GM19452 (cell line): Measurements from ENCODE around the gene PDE9A.
"Not testable (repeated sequence)": the region's sequence is repeated elsewhere in the genome, so short reads cannot be mapped to it uniquely, and the experiment has no call there.

ENCODE experiments used
- ATAC-seq: cut with Tn5 transposase; IDR thresholded peaks from one replicate; pipeline ENCODE4 v1.9.1; 2021; ENCODE audit not compliant: unreplicated experiment

PDE9A gene

DNA sequence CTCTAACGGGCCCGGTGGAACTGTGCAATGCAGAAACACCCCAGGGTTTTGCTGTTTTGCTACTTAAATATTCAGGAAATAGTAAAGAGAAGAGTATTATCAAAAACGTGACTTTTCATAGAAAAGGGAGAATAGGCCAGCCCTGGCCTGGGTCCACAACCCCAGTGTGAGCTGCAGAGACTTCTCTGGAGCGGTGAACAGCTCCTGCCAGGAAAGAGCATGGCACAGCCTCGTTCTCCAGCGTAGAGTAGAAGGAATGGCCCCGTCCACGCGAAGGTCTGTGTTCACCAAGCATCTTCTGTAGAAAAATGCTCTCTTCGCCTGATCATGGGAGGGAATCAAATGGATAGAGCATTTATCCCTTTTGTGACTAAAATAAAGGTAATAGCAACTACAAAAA lies 51.4 kb downstream of the PDE9A start:
- ATAC-seq = no peak

DNA sequence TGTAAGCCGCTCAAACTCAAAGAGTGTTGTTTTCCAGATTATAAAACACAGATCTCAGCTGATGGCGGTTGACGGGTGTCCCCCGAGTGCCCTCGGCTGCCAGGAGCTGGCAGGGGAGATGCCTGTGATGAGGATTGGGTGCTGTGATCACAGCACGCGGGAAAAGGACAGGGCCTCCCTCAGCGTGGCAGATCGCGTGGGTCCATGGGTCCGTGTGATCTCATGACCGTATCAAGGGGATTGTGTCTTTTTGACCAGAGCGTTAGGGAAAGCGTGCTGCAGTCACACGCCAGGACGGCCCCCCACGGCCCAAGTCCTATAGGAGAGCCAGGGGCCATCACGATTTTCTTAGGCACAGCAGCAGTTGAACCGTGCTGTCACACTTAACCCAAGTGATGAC lies 51.9 kb downstream of the PDE9A start:
- no peak for ATAC-seq

DNA sequence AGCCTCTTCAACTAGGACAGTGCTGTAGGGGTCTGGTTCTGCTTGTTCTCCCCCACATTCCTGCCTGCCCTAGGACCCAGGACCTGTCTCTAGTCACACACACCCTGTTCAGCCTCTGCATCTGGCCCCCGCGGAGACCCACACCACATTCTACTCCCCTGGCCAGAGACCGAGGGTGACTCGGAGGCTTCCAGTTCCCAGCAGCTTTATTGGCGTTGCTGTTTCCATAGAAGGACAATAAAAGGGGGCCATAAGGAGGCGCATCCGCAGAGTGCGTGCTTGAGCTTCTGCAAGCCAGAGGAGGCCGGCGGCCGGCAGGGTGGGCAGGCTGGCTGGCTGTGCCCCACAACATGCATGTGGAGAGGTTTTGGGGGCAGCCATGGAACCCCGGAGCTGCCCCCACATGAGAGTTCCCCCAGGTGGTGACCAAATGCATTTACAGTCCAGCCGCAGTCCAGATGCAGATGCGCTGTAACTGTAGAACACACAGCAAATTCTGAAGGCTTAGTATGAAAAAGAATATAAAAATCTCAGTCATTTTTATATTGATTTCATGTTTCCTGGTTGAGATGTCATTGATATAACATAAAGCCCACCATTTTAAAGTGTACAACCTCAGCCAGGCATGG lies 52.4 kb downstream of the PDE9A start:
- ATAC-seq = no peak

DNA sequence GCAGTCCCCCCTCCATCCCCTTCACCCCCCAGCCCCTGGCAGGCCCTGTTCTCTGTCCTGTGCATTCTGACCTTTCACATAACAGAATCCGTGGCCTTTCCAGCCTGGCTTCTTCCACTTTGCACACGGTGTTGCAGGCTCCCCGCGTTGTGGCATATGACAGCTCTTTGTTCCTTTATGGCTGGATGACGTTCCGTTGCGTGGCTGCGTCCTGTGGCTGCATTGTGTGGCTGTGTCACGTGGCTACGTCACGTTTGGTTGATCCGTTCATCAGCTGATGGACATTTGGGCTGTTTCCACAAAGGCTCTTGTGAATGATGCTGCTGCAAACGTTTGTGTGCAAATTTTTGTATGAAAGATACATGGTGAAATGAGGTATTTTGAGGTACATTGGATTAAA lies 53.3 kb downstream of the PDE9A start:
- ATAC-seq = no peak

DNA sequence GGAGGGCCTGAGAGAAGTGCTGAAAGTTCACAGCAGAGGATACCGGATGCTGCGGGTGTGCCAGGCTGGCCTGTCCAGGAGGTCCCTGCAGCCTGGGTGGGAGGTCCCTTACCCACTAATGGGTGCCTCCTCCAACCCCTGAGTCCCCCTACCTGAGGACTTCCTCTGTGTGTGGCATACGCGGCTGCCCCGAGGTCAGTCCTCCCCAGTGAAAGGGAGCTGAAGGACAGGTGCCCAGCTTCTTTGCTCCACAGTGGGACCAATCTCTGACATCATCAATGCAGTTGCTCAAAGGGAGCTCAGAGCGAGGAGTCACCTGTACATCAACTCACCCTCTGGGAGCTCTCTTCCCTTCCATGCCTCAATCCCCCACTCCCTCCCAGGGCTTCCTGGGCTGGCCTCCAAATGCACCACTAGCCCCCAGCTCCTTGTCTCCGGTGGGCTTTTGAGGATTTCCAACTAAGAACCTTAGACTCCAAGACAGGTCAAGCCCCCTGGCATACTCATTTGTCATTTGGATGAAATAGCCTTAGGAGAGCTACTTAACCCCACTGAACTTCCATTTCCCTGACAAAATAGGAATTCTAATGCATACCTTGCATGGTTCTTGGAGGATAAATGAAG lies 53.9 kb downstream of the PDE9A start:
- ATAC-seq = no peak

DNA sequence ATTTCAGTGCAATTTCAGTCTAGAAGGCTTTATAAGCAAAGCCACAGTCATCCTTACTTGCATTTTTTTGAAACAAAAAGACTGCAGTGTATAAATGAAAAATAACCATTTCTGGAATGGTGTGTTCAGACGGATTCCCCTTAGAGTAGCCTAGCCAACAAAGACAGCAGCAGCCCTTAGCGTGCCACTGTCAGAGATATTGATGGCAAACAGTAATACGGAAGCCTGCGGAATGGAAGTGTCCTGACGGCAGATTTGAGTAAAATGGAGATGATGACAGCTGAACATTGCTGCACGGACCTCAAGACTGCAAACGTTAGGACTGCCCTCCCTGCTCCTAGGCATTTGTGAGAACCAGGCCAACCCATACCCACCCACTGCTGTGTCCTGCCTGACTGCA lies 54.7 kb downstream of the PDE9A start:
- ATAC-seq = no peak

DNA sequence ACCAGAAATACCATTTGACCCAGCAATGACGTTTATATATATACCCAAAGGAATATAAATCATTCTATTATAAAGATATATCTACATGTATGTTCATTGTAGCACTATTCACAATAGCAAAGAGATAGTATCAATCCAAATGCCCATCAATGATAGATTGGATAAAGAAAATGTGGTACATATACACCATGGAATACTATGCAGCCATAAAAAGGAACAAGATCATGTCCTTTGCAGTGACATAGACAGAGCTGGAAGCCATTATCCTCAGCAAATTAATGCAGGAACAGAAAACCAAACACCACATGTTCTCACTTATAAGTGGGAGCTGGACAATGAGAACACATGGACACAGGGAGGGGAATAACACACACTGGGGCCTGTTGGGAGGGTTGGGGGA lies 55.5 kb downstream of the PDE9A start:
- ATAC-seq = not testable (repeated sequence)

DNA sequence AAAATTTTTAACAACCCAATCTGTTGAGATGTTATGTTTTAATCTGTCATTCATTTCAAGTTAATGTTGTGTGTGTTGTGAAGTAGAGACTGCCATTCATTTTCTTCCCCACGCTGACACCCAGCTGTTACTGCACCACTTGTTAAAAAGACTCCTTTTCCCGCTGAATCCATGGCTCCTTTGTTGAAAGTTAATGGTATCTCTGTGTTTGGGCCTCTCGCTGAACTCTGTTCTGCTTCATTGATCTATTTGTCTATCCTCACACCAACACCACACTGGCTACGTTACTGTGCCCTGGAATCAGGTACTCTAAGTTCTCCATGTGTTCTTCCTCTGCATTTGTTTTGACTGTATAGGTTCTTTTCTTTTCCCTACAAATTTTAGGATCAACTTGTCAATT lies 58.2 kb downstream of the PDE9A start:
- ATAC-seq = no peak

DNA sequence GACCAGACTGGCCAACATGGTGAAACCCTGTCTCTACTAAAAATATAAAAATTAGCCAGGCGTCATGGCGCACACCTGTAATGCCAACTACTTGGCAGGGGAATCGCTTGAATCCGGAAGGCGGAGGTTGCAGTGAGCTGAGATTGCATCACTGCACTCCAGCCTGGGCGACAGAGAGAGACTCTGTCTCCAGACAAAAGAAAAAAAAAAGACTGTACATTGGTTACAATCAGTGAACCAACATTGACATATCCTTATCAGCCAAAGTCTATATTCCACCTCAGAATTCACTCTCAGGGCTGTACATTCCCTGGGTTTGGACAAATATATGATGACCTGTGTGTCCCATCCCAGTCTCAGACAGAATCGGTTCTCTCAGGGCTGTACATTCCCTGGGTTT lies 62.0 kb downstream of the PDE9A start:
- ATAC-seq = not testable (repeated sequence)

DNA sequence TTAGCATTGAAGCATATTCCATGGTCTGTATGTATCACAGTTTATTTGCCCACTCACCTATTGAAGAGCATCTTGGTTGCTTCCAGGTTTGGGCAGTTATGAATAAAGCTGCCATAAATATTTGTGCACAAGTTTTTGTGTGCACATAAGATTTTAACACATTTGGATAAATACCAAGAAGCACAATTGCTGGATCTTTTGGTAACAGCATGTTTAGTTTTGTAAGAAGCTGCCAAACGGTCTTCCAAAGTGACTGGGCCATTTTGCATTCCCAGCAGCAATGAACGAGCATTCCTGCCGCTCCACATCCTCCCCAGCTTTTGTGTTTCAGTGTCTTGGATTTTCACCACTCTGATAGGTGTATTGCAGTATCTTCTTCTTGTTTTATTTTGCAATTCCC lies 62.7 kb downstream of the PDE9A start:
- ATAC-seq = no peak

DNA sequence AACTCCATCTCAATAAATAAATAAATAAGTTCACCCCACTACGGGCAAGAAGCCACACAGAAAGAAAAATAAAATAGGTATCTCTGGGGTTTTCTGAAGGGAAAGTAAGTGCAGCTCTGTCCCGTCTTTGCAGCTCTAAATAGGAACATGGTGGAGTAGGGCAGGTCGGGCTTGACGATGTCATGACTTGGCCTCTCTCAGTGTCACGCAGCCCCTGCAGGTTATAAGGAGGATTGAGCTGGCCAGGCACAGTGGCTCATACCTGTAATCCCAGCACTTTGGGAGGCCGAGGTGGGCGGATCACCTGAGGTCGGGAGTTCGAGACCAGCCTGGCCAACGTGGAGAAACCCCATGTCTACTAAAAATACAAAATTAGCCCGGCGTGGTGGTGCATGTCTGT lies 67.1 kb downstream of the PDE9A start:
- ATAC-seq = not testable (repeated sequence)

DNA sequence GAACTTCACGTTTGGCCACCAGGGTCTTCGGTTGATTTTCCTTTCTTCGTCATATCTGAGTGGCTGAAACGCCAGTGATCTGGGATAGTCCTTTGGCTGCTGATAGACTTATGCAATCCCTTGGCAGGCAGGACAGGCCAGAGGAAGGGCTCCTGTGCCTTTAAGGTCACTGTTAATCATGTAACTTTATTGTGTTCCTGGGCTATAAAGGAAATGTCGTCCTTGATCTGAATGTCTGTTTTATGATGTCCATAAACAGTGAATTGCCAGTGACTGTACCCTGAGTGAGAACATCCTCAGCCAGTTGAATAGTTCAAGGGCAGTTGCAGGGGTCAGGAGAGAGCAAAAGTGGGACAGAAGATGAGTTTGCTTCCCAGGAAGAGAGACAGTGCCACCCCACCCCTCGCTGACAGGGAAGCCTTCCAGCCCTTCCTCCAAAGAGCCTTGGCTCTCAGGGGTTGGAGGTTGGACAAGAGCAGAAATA lies 68.0 kb downstream of the PDE9A start:
- ATAC-seq = no peak

DNA sequence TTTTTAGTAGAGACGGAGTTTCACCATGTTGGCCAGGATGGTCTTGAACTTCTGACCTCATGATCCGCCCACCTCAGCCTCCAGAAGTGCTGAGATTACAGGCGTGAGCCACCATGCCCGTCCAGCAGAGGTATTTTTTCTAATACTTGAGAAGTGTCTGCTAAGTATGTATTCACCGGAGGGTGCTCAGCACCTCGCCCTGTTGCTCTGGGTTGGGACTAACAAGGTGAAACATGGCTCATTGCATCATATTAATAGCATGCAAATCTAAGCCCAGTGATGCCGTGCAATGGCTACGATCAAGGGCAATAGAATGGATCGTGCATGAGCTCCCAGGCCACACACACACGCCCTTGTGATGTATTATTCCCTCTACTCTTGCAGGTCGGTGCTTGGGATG lies 68.7 kb downstream of the PDE9A start:
- no peak for ATAC-seq

DNA sequence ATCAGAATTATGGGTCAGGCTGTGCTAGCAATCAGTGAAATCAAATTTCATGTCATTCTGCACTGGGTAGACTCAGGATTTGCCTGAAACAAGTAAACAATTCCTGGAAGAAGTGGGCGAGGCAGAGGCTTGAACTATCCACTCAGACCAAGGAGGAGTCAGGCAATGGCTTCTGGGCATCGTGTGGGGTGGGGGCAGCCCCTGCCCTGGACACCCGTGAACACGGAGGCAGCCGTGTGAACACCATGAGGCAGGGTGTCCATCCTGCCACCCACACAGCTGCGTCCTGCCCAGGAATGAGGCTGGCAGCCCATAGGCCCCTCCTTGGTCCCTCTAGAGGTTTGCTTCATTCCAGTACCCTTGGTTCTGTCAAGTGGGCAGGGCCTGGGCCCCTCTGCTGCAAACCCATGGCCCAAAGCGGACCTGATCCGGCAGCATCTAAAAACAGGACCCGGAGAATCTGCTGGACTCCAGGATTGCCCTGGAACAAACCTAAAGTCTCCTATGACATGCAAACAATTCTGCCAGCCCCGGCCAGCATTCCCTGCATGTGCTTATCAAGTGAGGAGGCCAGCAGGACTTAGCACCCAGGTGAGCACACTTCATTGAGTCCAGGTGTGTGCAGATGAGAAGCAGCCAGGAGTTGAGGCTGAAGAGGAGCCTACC lies 69.5 kb downstream of the PDE9A start:
- no peak for ATAC-seq

DNA sequence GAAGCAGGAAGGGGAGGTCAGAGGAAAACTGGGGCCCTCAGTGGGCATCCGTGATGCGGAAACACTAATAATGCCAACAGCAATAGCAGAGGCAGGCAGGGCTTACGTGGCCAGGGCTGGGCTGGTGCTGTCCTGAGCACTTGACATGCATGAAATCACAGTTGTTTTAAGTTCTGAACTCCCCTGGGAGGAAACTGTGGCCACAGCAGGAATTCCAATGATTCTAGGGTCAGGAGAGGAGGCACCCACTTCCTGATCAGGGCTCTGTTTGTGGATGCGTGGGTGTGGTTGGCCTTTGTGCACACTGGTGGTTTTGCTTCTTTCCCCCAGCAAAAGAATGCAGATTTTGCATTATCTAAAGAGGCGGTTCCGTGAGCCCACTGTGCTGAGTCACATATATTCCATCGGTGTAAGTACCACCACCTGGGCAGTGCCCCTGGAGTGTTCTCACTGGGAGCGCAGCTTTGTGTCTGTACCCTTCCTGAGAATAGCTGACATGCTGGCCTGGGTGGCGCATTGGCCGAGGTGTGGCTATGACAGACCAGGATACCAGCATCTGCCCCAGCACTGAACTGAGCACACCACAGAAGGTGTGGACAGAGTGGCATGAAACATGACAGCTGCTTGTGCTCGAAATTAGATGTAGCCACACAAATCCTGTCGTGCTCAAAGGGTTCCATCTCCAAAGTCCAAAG lies 71.0 kb downstream of the PDE9A start:
- no peak for ATAC-seq

DNA sequence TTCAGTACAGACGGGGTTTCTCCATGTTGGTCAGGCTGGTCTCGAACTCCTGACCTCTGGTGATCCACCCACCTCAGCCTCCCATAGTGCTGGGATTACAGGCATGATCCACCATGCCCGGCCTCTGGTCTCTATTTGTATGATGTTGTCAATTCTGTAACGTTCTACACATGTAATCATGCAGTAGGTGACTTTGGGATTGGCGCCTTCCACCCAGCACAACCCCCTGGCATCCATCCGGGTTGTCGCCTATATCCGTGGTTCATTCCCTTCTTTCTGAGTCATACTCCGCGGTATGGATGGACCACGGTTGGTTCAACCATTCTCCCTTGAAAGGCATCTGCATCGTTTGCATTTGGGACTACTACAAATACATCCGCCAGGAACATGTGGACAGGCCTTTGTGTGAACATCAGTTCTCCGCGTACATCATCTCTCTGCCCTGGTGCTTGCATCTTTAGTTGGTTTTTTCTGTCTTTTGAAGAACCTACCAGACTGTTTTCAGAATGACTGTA lies 72.1 kb downstream of the PDE9A start:
- ATAC-seq = no peak

DNA sequence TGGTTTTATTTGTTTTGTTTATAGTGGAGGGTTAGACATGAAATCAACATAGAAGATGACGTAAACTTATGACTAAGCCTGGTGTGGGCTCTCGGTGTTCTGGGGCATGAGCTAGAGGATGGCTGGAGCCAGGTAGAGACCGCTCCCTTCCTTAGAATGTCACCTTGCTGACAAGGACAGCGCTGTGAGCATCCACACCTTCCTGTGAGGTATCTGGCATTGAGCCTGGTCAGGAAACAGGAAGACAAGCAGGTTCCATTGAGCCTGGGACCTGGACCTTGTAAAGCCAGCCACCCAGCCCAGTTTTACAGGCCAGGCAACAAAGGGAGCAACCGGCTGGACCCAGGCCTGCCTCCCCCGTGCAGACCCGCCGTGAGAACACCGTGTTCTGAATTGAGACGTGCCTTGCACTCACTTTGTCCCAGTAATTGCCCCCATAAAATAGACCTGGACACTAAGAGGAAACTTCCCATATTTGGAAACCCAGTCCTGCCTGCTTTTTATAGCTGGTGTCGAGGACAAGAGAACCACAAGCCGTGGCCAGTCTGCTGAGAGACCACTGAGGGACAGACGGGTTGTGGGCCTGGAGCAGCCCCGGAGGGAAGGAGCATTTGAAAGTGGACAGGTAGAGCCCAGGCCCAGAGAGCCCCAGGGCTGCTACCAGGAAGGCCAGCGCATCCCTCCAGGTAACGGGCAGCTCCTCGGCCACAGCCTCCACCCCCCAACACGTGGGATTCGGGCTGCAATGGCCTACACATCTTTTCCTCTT lies 78.0 kb downstream of the PDE9A start:
- no peak for ATAC-seq

DNA sequence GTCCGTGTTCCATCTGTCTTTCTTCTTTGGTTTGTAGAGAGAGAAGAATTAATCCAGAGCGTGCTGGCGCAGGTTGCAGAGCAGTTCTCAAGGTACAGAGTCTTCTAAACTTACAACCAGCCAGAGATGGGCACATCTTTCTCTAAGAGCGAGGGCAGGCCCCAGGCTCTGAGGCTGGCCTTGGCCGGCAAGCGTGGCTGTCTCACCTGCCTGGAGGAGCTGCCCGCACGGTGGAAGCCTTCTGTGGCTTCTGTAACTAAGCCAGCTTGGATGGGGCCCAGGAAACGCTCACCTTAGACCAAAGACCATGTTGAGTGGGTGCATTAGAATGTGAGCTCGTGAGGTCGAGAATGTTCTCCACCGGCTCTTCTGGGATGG lies 78.6 kb downstream of the PDE9A start:
- no peak for ATAC-seq

DNA sequence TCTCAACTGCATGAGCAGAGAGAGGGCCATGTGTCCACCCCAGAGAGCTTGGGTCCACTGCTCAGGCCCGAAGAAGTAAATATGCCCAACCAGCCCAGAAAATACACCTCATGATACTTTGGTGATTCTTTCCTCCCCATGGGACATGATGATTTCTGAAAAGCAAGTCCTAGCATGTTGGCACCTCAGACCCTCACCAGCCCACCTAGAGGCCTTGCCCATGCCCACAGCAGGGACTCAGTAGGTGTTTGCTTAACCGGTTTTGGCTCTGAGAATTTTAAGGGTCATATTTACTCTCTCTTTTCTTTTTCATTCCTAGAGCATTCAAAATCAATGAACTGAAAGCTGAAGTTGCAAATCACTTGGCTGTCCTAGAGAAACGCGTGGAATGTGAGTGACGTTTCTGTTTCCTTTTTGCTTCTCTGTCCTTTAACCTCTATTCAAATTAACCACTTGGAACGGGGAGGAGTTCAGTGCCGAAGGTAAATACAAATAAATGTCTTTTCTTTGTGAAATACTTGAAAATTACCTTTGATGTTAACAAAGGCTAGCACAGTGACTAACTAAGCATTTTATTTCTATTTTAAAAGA lies 79.7 kb downstream of the PDE9A start:
- ATAC-seq = no peak

DNA sequence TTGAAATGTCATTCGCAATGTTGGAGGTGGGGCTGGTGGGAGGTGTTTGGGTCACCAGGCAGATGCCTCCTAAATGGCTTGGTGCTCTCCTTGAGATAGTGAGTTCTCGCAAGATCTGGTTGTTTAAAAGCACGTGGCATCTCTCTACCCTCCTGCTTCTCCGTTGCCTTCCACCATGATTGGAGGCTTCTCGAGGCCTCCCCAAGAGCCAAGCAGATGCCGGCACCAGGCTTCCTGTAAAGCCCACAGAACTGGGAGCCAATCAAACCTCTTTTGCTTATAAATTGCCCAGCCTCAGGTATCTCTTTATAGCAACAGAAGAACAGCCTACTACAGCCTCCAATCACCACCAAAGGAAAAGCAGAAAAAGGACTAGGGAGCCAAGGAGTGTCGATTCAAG lies 80.5 kb downstream of the PDE9A start:
- ATAC-seq = no peak
